ENCODE results near the gene LATS2.
A peak's percentile ranks its signal among the peaks of the same experiment; 100 is the strongest.

Gene LATS2

GRCh38 chr13:21033856-21034602, 27.4 kb downstream of the LATS2 start:
- no peak for DNase-seq (ENCODE audit: low read depth)
- no peak for TF ChIP-seq CTCF (conservative IDR thresholded peaks at IDR 0.05; ENCODE audit: low read depth, low read length)
- no peak overlapping the region for H3K4me3 ChIP-seq (ENCODE audit: low read depth, low read length)

- DNase-seq (ENCODE audit: low read depth) = peak; percentile 63
Measured at GRCh38 chr13:21033212-21033840, 28.1 kb downstream of the LATS2 start.

DNA sequence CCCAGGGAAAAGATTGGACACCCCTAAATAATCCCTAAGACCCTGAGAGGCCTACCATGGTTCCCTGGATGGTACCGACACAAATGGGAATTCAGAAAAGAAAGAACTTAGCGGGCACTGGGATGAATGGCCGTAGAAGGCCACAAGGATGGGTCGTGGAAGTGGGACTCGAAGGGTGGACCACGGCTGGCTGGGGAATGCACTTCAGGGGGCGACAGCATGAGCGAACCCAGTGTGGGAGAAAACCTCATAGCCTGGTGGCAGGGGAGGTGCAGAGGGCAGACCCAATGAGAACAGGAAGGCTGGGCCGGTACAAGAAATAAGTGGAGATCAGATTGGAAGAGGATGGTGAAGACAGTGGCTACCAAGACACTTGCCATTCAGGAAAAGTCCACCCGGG, 28.7 kb downstream of the LATS2 start:
- H3K4me3 ChIP-seq (ENCODE audit: low read depth, low read length) = no peak overlapping the region
- no peak for TF ChIP-seq CTCF (conservative IDR thresholded peaks at IDR 0.05; ENCODE audit: low read depth, low read length)
- no peak for DNase-seq (ENCODE audit: low read depth)

More at GRCh38 chr13:21033212-21033840, 28.1 kb downstream of the LATS2 start:
- TF ChIP-seq CTCF (conservative IDR thresholded peaks at IDR 0.05; ENCODE audit: low read depth, low read length) = no peak
- H3K4me3 ChIP-seq (ENCODE audit: low read depth, low read length) = no peak overlapping the region

DNA sequence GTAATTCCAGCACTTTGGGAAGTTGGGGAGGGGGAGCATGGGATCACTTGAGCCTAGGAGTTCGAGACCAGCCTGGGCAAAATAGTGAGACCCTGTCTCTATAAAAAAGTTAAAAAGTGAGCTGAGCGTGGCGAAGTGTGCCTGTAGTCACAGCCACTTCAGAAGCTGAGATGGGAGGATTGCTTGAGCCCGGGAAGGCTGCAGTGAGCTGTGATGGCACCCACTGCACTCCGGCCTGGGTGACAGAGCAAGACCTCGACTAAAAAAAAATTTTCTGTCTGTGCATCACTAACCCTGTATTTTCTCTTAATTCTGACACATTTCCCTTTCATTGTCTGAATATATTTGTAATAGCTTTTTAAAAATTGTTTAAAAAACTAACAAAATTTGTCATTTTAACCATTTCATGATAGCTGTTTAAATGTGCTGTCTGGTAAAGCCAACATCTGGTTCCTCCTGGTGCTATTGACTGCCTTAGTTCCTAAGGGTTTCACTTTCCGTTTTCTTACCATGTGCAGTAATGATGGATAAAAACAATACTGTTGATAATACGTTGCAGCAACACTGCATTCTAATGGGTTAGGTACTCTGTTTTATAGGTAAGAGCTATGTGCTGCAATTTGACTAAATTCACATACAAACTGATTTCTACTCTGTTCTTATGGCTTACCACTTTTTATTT, 29.7 kb downstream of the LATS2 start:
- no peak for DNase-seq (ENCODE audit: low read depth)
- no peak for TF ChIP-seq CTCF (conservative IDR thresholded peaks at IDR 0.05; ENCODE audit: low read depth, low read length)
- H3K4me3 ChIP-seq (ENCODE audit: low read depth, low read length) = no peak overlapping the region

GRCh38 chr13:21025539-21025938, 35.8 kb downstream of the LATS2 start:
- no peak for TF ChIP-seq CTCF (conservative IDR thresholded peaks at IDR 0.05; ENCODE audit: low read depth, low read length)
- no peak overlapping the region for H3K4me3 ChIP-seq (ENCODE audit: low read depth, low read length)
- no peak for DNase-seq (ENCODE audit: low read depth)

- H3K4me3 ChIP-seq (ENCODE audit: low read depth, low read length) = no peak overlapping the region
- TF ChIP-seq CTCF (conservative IDR thresholded peaks at IDR 0.05; ENCODE audit: low read depth, low read length) = no peak
- DNase-seq (ENCODE audit: low read depth) = no peak
Measured at GRCh38 chr13:21022056-21022979, 39.1 kb downstream of the LATS2 start.
